K562 treated with DMSO at 1 percent for 4 hours (cell line): ENCODE data around the gene ZBTB47. TPM values are rescaled to one million over a fixed set of nuclear protein-coding genes. Genes with fewer than 3 reads are reported as not detected.

ENCODE experiments used
- total RNA-seq: library from RNA; unstranded; fragments of 300-600 nt; gene quantifications from 2 replicates; pipeline ENCODE4 v1.2.3, GENCODE V29; 2022; ENCODE audit not compliant: insufficient read depth

ZBTB47 gene
- 0.71 and 0.89 TPM in 2 replicates for total RNA-seq

DNA sequence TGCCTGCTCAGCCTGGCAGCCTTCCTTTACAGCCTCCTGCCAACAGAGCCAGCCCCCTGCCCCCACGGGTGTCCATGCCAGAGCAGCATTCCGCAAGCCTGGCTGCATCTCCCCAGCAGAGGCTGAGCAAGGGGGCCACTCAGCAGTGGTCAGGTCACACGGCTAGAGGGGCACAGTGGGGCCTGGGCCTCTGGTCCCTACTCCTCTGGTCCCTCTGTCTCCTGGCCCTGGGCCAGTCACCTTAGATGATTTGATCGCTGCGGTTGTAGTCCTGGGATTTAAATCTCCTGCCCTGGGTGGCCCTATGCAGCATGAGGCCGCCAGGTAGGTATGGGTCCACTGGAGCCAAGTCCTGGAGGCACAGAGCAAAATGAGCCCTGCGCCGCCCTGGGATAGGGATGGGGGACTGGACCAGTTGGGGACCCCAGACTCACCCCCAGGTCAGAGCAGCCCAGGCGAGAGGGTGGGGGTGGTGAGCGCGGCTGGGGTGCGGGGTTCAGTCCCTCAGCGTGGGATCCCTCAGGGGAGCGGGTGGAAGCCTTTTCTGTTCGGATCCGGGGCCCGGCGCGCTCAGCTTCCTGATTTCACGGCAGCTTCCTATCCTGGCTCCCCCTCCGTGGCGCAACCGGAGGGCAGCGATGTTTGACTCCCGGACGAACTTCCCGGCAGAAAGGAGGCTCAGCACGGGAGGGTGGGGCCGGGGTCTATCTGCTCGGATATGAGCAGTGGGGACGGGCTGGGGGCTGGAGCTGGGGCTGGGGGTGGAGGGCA is at the start of gene ZBTB47:
Gene ZBTB47, plus strand, starts transcription at position 138 of the 771 bp plus-strand sequence. CDS start 4,659 bp downstream, outside the sequence.

DNA sequence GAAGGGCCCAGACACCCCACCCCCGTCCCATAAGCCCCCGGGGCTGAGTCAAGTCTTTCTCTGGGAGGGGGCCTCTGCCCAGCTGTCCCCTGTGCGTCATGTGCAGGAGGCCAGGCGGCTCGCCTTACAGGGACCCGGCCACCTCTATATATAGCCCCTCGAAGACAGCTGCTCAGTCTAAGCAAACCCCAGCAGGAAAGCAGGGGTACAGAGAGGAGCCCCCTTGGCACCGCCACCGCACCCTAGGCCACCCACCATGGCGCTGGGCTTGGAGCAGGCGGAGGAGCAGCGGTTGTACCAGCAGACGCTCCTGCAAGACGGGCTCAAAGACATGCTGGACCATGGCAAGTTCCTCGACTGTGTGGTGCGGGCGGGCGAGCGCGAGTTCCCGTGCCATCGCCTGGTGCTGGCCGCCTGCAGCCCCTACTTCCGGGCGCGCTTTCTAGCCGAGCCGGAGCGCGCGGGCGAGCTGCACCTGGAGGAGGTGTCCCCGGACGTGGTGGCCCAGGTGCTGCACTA is 31.9 kb downstream of the ZBTB47 start, which contains the start of gene KLHL40:
Gene KLHL40, plus strand, starts transcription at position 175 of the 519 bp plus-strand sequence. Its CDS starts 82 bp downstream, at position 257.

GRCh38 chr3:42702066-42702951 is 48.8 kb downstream of the ZBTB47 start, which contains the start of gene HHATL:
Gene HHATL (minus strand): TSS chr3:42702798. CDS start chr3:42700826, 1,972 bp downstream.

Other genes starting within 250 kb of the ZBTB47 start
- gene LYZL4, start 243.1 kb upstream of the ZBTB47 start, total RNA-seq: not detected in 2 replicates
- not detected in 2 replicates for gene VIPR1, start 151.1 kb upstream of the ZBTB47 start, total RNA-seq
- 43.6 and 52.1 TPM in 2 replicates for gene SEC22C, start 71.7 kb upstream of the ZBTB47 start, total RNA-seq
- 66.5 and 70.0 TPM in 2 replicates for gene SS18L2, start 62.8 kb upstream of the ZBTB47 start, total RNA-seq
- gene NKTR, start 53.0 kb upstream of the ZBTB47 start, total RNA-seq: 12.3 and 23.8 TPM in 2 replicates
- gene KLHL40, start 31.8 kb downstream of the ZBTB47 start, total RNA-seq: not detected in 2 replicates
- not detected in 2 replicates for gene HHATL, start 49.1 kb downstream of the ZBTB47 start, total RNA-seq
- gene CCDC13, start 119.6 kb downstream of the ZBTB47 start, total RNA-seq: 1.1 and 1.2 TPM in 2 replicates
- 123 and 145 TPM in 2 replicates for gene HIGD1A, start 150.8 kb downstream of the ZBTB47 start, total RNA-seq
- not detected in 2 replicates for gene ACKR2, start 155.7 kb downstream of the ZBTB47 start, total RNA-seq
- gene CYP8B1, start 222.2 kb downstream of the ZBTB47 start, total RNA-seq: not detected in 2 replicates